H1 (cell line): ENCODE data around the gene ENDOV. TPM values are rescaled to one million over a fixed set of nuclear protein-coding genes. Genes with fewer than 3 reads are reported as not detected.

Experiments used
- CTCF ChIA-PET: fragments of 300-600 bp; sonication (Branson Sonifier 250); formaldehyde crosslinking; loops from one replicate; lab custom pipeline; 2021; ENCODE audit not compliant: partially characterized antibody; lab: Charles Lee
- POLR2A ChIA-PET: fragments of 300-600 bp; sonication (Branson Sonifier 250); formaldehyde crosslinking; loops from one replicate; lab custom pipeline; 2021; ENCODE audit warnings: inconsistent platforms; ENCODE audit not compliant: partially characterized antibody; lab: Charles Lee
- DNase-seq, 2 experiments: peaks; one replicate each; pipeline versions ENCODE4 v3.0.0 to v3.0.0-alpha.2; 2010 to 2022; ENCODE audit warnings: low spot score in 2 of 2, low read depth in 1 of 2, mixed read lengths in 1 of 2
- FAIRE-seq: peaks from 2 replicates; lab custom pipeline; 2011; peaks lifted over from hg19 to GRCh38; lab: Jason Lieb, UNC
- H2AFZ ChIP-seq: 2 replicates; pipeline ENCODE4 v1.8.1; 2012; ENCODE audit warnings: low read length, inconsistent platforms
- H2AK5ac ChIP-seq: 2 replicates; pipeline ENCODE4 v1.6.1; 2013; ENCODE audit warnings: low read depth, low read length
- H2BK120ac ChIP-seq: replicated peaks from 2 replicates; pipeline ENCODE3; 2013; ENCODE audit warnings: low read depth, low read length, inconsistent platforms
- H2BK12ac ChIP-seq: 2 replicates; pipeline ENCODE4 v1.6.1; 2013; ENCODE audit warnings: low read depth, low read length
- H2BK15ac ChIP-seq: 2 replicates; pipeline ENCODE4 v1.6.1; 2013; ENCODE audit warnings: low read length
- H2BK20ac ChIP-seq: 2 replicates; pipeline ENCODE4 v1.6.1; 2013; ENCODE audit warnings: low read length
- H2BK5ac ChIP-seq: 2 replicates; pipeline ENCODE4 v1.6.1; 2013; ENCODE audit warnings: low read depth, low read length
- H3K14ac ChIP-seq: 2 replicates; pipeline ENCODE4 v1.6.1; 2013; ENCODE audit warnings: inconsistent platforms; ENCODE audit not compliant: insufficient read length
- H3K18ac ChIP-seq: 2 replicates; pipeline ENCODE4 v1.6.1; 2013; ENCODE audit warnings: low read length; ENCODE audit errors: extremely low read depth
- H3K23ac ChIP-seq: 2 replicates; pipeline ENCODE4 v1.6.1; 2013; ENCODE audit warnings: inconsistent platforms; ENCODE audit not compliant: insufficient read length
- H3K23me2 ChIP-seq: 2 replicates; pipeline ENCODE4 v1.6.1; 2013; ENCODE audit warnings: low read depth, low read length
- H3K27ac ChIP-seq: 2 replicates; pipeline ENCODE4 v1.6.1; 2011; ENCODE audit warnings: low read depth, low read length, inconsistent platforms
- H3K27me3 ChIP-seq, 4 experiments: replicated peaks in 1 of 4; 1 replicate in 1 of 4; 2 replicates in 3 of 4; pipeline versions ENCODE4 v1.6.1 to v1.8.1; 2011 to 2013; ENCODE audit warnings: low read length in 3 of 4, mild to moderate bottlenecking in 3 of 4, inconsistent platforms in 2 of 4, mixed read lengths in 2 of 4, moderate library complexity in 1 of 4; ENCODE audit not compliant: control insufficient read depth in 3 of 4, insufficient read depth in 3 of 4; ENCODE audit errors: extremely low read depth in 1 of 4
- H3K36me3 ChIP-seq, 4 experiments: 2 replicates each; pipeline versions ENCODE4 v1.6.1 to v1.8.1; 2011 to 2013; ENCODE audit warnings: mild to moderate bottlenecking in 4 of 4, low read length in 3 of 4, moderate library complexity in 2 of 4, control low read depth in 1 of 4, inconsistent platforms in 1 of 4; ENCODE audit not compliant: insufficient read depth in 4 of 4, control insufficient read depth in 2 of 4
- H3K4ac ChIP-seq: replicated peaks from 2 replicates; pipeline ENCODE3; 2013; ENCODE audit warnings: low read length, low read depth, mixed read lengths, inconsistent platforms; ENCODE audit not compliant: insufficient read length
- H3K4me1 ChIP-seq, 4 experiments: replicated peaks in 1 of 4; 1 replicate in 1 of 4; 2 replicates in 3 of 4; pipeline versions ENCODE4 v1.6.1 to v1.8.1; 2011 to 2013; ENCODE audit warnings: low read length in 3 of 4, inconsistent platforms in 2 of 4, mixed read lengths in 1 of 4; ENCODE audit not compliant: insufficient read depth in 4 of 4, control insufficient read depth in 3 of 4
- H3K4me2 ChIP-seq, 2 experiments: 2 replicates each; pipeline versions ENCODE4 v1.6.1 to v1.8.1; 2011 to 2013; ENCODE audit warnings: low read depth in 2 of 2, low read length in 2 of 2, control low read depth in 1 of 2, inconsistent platforms in 1 of 2, mild to moderate bottlenecking in 1 of 2; ENCODE audit not compliant: insufficient read depth in 1 of 2
- H3K4me3 ChIP-seq, 4 experiments: fragments of 200-600, 300-600 bp in 1 of 4; sonication (generic), shearing (Covaris generic), sonication (Bioruptor Twin) in 1 of 4; 2 replicates each; pipeline versions ENCODE4 v1.5.1 to v1.8.1; 2011 to 2016; ENCODE audit warnings: low read length in 4 of 4, low read depth in 3 of 4, control low read depth in 2 of 4, inconsistent platforms in 2 of 4, mild to moderate bottlenecking in 2 of 4, mixed read lengths in 1 of 4, moderate library complexity in 1 of 4; ENCODE audit not compliant: insufficient read depth in 2 of 4; ENCODE audit errors: extremely low read depth in 1 of 4
- H3K56ac ChIP-seq: replicated peaks from 2 replicates; pipeline ENCODE3; 2013; ENCODE audit warnings: low read depth, mild to moderate bottlenecking, mixed read lengths, low read length, inconsistent platforms; ENCODE audit not compliant: insufficient read length
- H3K79me1 ChIP-seq: 2 replicates; pipeline ENCODE4 v1.6.1; 2013; ENCODE audit warnings: low read depth, low read length, control low read depth
- H3K79me2 ChIP-seq, 2 experiments: 2 replicates each; pipeline versions ENCODE4 v1.6.1 to v1.8.1; 2012 to 2013; ENCODE audit warnings: low read length in 2 of 2, mild to moderate bottlenecking in 2 of 2, inconsistent platforms in 1 of 2; ENCODE audit not compliant: insufficient read depth in 2 of 2, control insufficient read depth in 1 of 2
- H3K9ac ChIP-seq, 4 experiments: replicated peaks in 1 of 4; 1 replicate in 1 of 4; 2 replicates in 3 of 4; pipeline versions ENCODE4 v1.6.1 to v1.8.1; 2011 to 2013; ENCODE audit warnings: low read depth in 3 of 4, low read length in 3 of 4, control low read depth in 2 of 4, mild to moderate bottlenecking in 2 of 4, moderate library complexity in 2 of 4, inconsistent platforms in 1 of 4; ENCODE audit errors: extremely low read depth in 1 of 4
- H3K9me3 ChIP-seq, 2 experiments: 2 replicates each; pipeline versions ENCODE4 v1.6.1 to v1.8.1; 2012 to 2013; ENCODE audit warnings: mild to moderate bottlenecking in 2 of 2, moderate library complexity in 2 of 2, control low read depth in 1 of 2, inconsistent platforms in 1 of 2, low read depth in 1 of 2, low read length in 1 of 2, mixed read lengths in 1 of 2; ENCODE audit not compliant: insufficient read depth in 2 of 2
- H4K20me1 ChIP-seq, 2 experiments: replicated peaks in 1 of 2; 2 replicates each; pipeline versions ENCODE3 to v1.8.1; 2011 to 2013; ENCODE audit warnings: inconsistent platforms in 2 of 2, low read length in 2 of 2, mild to moderate bottlenecking in 1 of 2; ENCODE audit not compliant: insufficient read depth in 2 of 2, control insufficient read depth in 1 of 2
- H4K5ac ChIP-seq: 2 replicates; pipeline ENCODE4 v1.6.1; 2013; ENCODE audit warnings: low read length, low read depth, mixed read lengths, inconsistent platforms; ENCODE audit not compliant: insufficient read length
- H4K8ac ChIP-seq: 2 replicates; pipeline ENCODE4 v1.8.0; 2013; ENCODE audit warnings: mild to moderate bottlenecking, moderate library complexity, low read length, inconsistent platforms; ENCODE audit not compliant: insufficient read depth; ENCODE audit errors: extremely low read depth
- H4K91ac ChIP-seq: replicated peaks from 2 replicates; pipeline ENCODE3; 2013; ENCODE audit warnings: low read length, mixed read lengths, inconsistent platforms; ENCODE audit not compliant: insufficient read length
- BCL11A ChIP-seq, 2 experiments: IDR thresholded peaks; one replicate each; pipeline ENCODE4 v1.6.1; 2011; ENCODE audit warnings: low read depth in 2 of 2, low read length in 2 of 2, mild to moderate bottlenecking in 2 of 2
- CREB1 ChIP-seq: IDR thresholded peaks from 2 replicates; pipeline ENCODE4 v1.6.1; 2012; ENCODE audit warnings: inconsistent platforms
- POLR2A ChIP-seq, 2 experiments: IDR thresholded peaks; 1 replicate in 1 of 2; 2 replicates in 1 of 2; pipeline ENCODE4 v1.6.1; 2011; ENCODE audit warnings: low read depth in 2 of 2, low read length in 2 of 2, mild to moderate bottlenecking in 2 of 2; ENCODE audit errors: control extremely low read depth in 1 of 2
- SUZ12 ChIP-seq: fragments of 200-600 bp; sonication (generic); IDR thresholded peaks from 2 replicates; pipeline ENCODE4 v1.6.1; 2012; ENCODE audit warnings: mild to moderate bottlenecking, inconsistent platforms, low read length, moderate library complexity, mixed read lengths
- TCF12 ChIP-seq: IDR thresholded peaks from 2 replicates; pipeline ENCODE4 v1.6.1; 2011; ENCODE audit warnings: low read depth, mild to moderate bottlenecking, low read length
- WGBS, 2 experiments: shearing (Covaris generic) in 1 of 2; methylation state at CpG; one replicate each; pipeline versions ENCODE4 v1.1.6 to v1.1.7; 2013 to 2015; ENCODE audit warnings: low lambda C conversion rate in 2 of 2, mixed read lengths in 2 of 2, inconsistent platforms in 1 of 2, low coverage in 1 of 2, missing lambda C conversion rate in 1 of 2; ENCODE audit not compliant: insufficient replicate concordance in 2 of 2, insufficient coverage in 1 of 2, insufficient read length in 1 of 2; ENCODE audit errors: extremely low coverage in 1 of 2, missing lambda C conversion rate in 1 of 2; 5-methylcytosine and 5-hydroxymethylcytosine counted together
- polyA plus RNA-seq, 7 experiments: library from polyadenylated mRNA; depleted of rRNA in 3 of 7; stranded (reverse) in 5 of 7; unstranded in 2 of 7; fragments of >200 nt in 5 of 7; fragments of 200-250 nt in 2 of 7; gene quantifications; 1 replicate in 5 of 7; 2 replicates in 1 of 7; 4 replicates in 1 of 7; pipeline versions ENCODE4 v1.2.1 to v1.2.3, GENCODE V29; 2011 to 2013; ENCODE audit warnings: missing spikeins in 2 of 7, mixed read lengths in 2 of 7
- total RNA-seq: library from RNA; stranded (reverse); fragmentation: NEBNext Ultra II Directional; extraction: Animal tissue kit (Norgen Biotek cat#: 25700); gene quantifications from 2 replicates; pipeline ENCODE4 v1.2.1, GENCODE V29; 2021

Gene ENDOV
- total and polyA plus RNA-seq, 2 of the 8 experiments (the other 6 are each of a cell fraction or from before 2014, with no cell fraction given) = 10.6 to 13.3 TPM

DNA sequence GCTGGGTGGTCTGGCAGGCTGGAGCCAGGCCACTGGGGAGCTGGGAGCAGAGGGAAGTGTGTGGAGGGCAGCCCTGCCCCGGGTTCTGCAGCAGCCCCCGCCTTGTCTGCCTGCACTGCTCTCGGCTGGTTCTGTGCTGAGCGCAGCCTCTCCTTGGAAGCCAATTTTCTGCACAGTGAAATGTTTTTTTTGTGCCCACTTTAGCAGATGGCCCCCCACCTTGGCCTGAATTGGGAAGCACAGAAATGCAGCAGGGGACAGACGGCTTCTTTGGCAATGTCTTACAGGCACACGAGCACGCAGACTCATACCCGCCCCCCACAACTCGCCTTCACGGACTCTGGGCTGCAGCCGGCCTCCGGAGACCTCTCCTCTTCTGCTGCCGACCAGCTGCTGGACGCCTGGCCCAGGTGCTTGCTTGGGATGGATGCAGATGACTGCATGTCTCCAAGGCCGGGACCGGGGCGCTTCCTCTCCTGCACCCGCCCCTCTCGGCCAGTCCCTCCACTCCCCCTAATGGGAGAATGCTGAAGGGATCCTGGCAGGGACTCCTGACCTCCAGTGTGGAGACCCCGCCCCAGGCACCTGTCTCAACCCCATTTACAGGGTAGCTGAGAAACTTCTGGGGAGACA, 46.7 kb downstream of the ENDOV start:
- CTCF ChIA-PET = interaction anchor here (1.0 to 2.4 kb wide), 3 partner anchors 11 to 96 kb away, joined by 3 to 6 read pairs (median 4); no protein-coding TSS in a partner anchor
- H2BK12ac ChIP-seq = no peak overlapping the region; the same call in 1 of the 2 replicates
- H3K79me2 ChIP-seq = no peaks in the 10 kb centered on the region
- H2BK20ac ChIP-seq = no peak overlapping the region
- H3K23ac ChIP-seq = no peak overlapping the region
- no peaks in the 10 kb centered on the region; a peak in 1 of 7 replicates for H3K4me1 ChIP-seq
- H4K5ac ChIP-seq = no peak overlapping the region
- H3K27me3 ChIP-seq = peaks cover 0 to 12% (median 9%) of the 10 kb centered on the region in 4 experiments; a peak in 5 of 7 replicates
- H4K8ac ChIP-seq = no peak overlapping the region; the same call in 1 of the 2 replicates
- POLR2A ChIA-PET = interaction anchor here (0.6 to 2.1 kb wide), 2 partner anchors 14 to 36 kb away, joined by 3 to 5 read pairs; no protein-coding TSS in a partner anchor
- FAIRE-seq = no peak
- H2AFZ ChIP-seq = no peak overlapping the region
- H3K4me3 ChIP-seq = no peak overlapping the region
- no peak overlapping the region for H2BK5ac ChIP-seq
- no peak overlapping the region for H3K27ac ChIP-seq
- H3K9me3 ChIP-seq = no peaks in the 10 kb centered on the region
- no peak overlapping the region for H2AK5ac ChIP-seq
- H3K4ac ChIP-seq = no peak overlapping the region
- WGBS, 2 experiments = 86% methylated on average over 16 of the region's 20 CpGs; no CpG with 5 or more reads in 1 of the 2 experiments
- H2BK120ac ChIP-seq = no peak overlapping the region
- H3K56ac ChIP-seq = no peak overlapping the region
- H3K18ac ChIP-seq = no peak overlapping the region
- peaks cover 0 to 3% of the 10 kb centered on the region in 2 experiments for H4K20me1 ChIP-seq
- no peaks in the 10 kb centered on the region for H3K23me2 ChIP-seq
- TF ChIP-seq TCF12 (no peak), CREB1 (no peak), SUZ12 (no peak), POLR2A (IDR thresholded peaks at IDR 0.05; ENCODE audit: control extremely low read depth in 1 of 2, low read depth in 2 of 2, low read length in 2 of 2) (no peak), BCL11A (IDR thresholded peaks at IDR 0.05; ENCODE audit: low read depth in 2 of 2, low read length in 2 of 2) (no peak)
- H4K91ac ChIP-seq = no peak overlapping the region
- no peak overlapping the region for H3K9ac ChIP-seq
- H3K79me1 ChIP-seq = no peaks in the 10 kb centered on the region
- H3K36me3 ChIP-seq = no peaks in the 10 kb centered on the region
- no peak overlapping the region for H3K4me2 ChIP-seq
- DNase-seq = no peak
- H3K14ac ChIP-seq = no peak overlapping the region
- no peak overlapping the region for H2BK15ac ChIP-seq
